H1 (cell line): ENCODE measurements around the gene IPO9. TPM values are rescaled to one million over a fixed set of nuclear protein-coding genes. Genes with fewer than 3 reads are reported as not detected.

Experiments used
- CTCF ChIA-PET: fragments of 300-600 bp; sonication (Branson Sonifier 250); formaldehyde crosslinking; loops from one replicate; lab custom pipeline; 2021; ENCODE audit not compliant: partially characterized antibody; lab: Charles Lee
- POLR2A ChIA-PET: fragments of 300-600 bp; sonication (Branson Sonifier 250); formaldehyde crosslinking; loops from one replicate; lab custom pipeline; 2021; ENCODE audit warnings: inconsistent platforms; ENCODE audit not compliant: partially characterized antibody; lab: Charles Lee
- DNase-seq, 2 experiments: peaks; one replicate each; pipeline versions ENCODE4 v3.0.0 to v3.0.0-alpha.2; 2010 to 2022; ENCODE audit warnings: low spot score in 2 of 2, low read depth in 1 of 2, mixed read lengths in 1 of 2
- FAIRE-seq: peaks from 2 replicates; lab custom pipeline; 2011; peaks lifted over from hg19 to GRCh38; lab: Jason Lieb, UNC
- H2AFZ ChIP-seq: 2 replicates; pipeline ENCODE4 v1.8.1; 2012; ENCODE audit warnings: low read length, inconsistent platforms
- H2AK5ac ChIP-seq: 2 replicates; pipeline ENCODE4 v1.6.1; 2013; ENCODE audit warnings: low read depth, low read length
- H2BK120ac ChIP-seq: replicated peaks from 2 replicates; pipeline ENCODE3; 2013; ENCODE audit warnings: low read depth, low read length, inconsistent platforms
- H2BK12ac ChIP-seq: 2 replicates; pipeline ENCODE4 v1.6.1; 2013; ENCODE audit warnings: low read depth, low read length
- H2BK15ac ChIP-seq: 2 replicates; pipeline ENCODE4 v1.6.1; 2013; ENCODE audit warnings: low read length
- H2BK20ac ChIP-seq: 2 replicates; pipeline ENCODE4 v1.6.1; 2013; ENCODE audit warnings: low read length
- H2BK5ac ChIP-seq: 2 replicates; pipeline ENCODE4 v1.6.1; 2013; ENCODE audit warnings: low read depth, low read length
- H3K14ac ChIP-seq: 2 replicates; pipeline ENCODE4 v1.6.1; 2013; ENCODE audit warnings: inconsistent platforms; ENCODE audit not compliant: insufficient read length
- H3K18ac ChIP-seq: 2 replicates; pipeline ENCODE4 v1.6.1; 2013; ENCODE audit warnings: low read length; ENCODE audit errors: extremely low read depth
- H3K23ac ChIP-seq: 2 replicates; pipeline ENCODE4 v1.6.1; 2013; ENCODE audit warnings: inconsistent platforms; ENCODE audit not compliant: insufficient read length
- H3K23me2 ChIP-seq: 2 replicates; pipeline ENCODE4 v1.6.1; 2013; ENCODE audit warnings: low read depth, low read length
- H3K27ac ChIP-seq: 2 replicates; pipeline ENCODE4 v1.6.1; 2011; ENCODE audit warnings: low read depth, low read length, inconsistent platforms
- H3K27me3 ChIP-seq, 4 experiments: replicated peaks in 1 of 4; 1 replicate in 1 of 4; 2 replicates in 3 of 4; pipeline versions ENCODE4 v1.6.1 to v1.8.1; 2011 to 2013; ENCODE audit warnings: low read length in 3 of 4, mild to moderate bottlenecking in 3 of 4, inconsistent platforms in 2 of 4, mixed read lengths in 2 of 4, moderate library complexity in 1 of 4; ENCODE audit not compliant: control insufficient read depth in 3 of 4, insufficient read depth in 3 of 4; ENCODE audit errors: extremely low read depth in 1 of 4
- H3K36me3 ChIP-seq, 4 experiments: 2 replicates each; pipeline versions ENCODE4 v1.6.1 to v1.8.1; 2011 to 2013; ENCODE audit warnings: mild to moderate bottlenecking in 4 of 4, low read length in 3 of 4, moderate library complexity in 2 of 4, control low read depth in 1 of 4, inconsistent platforms in 1 of 4; ENCODE audit not compliant: insufficient read depth in 4 of 4, control insufficient read depth in 2 of 4
- H3K4ac ChIP-seq: replicated peaks from 2 replicates; pipeline ENCODE3; 2013; ENCODE audit warnings: low read length, low read depth, mixed read lengths, inconsistent platforms; ENCODE audit not compliant: insufficient read length
- H3K4me1 ChIP-seq, 4 experiments: replicated peaks in 1 of 4; 1 replicate in 1 of 4; 2 replicates in 3 of 4; pipeline versions ENCODE4 v1.6.1 to v1.8.1; 2011 to 2013; ENCODE audit warnings: low read length in 3 of 4, inconsistent platforms in 2 of 4, mixed read lengths in 1 of 4; ENCODE audit not compliant: insufficient read depth in 4 of 4, control insufficient read depth in 3 of 4
- H3K4me2 ChIP-seq, 2 experiments: 2 replicates each; pipeline versions ENCODE4 v1.6.1 to v1.8.1; 2011 to 2013; ENCODE audit warnings: low read depth in 2 of 2, low read length in 2 of 2, control low read depth in 1 of 2, inconsistent platforms in 1 of 2, mild to moderate bottlenecking in 1 of 2; ENCODE audit not compliant: insufficient read depth in 1 of 2
- H3K4me3 ChIP-seq, 4 experiments: fragments of 200-600, 300-600 bp in 1 of 4; sonication (generic), shearing (Covaris generic), sonication (Bioruptor Twin) in 1 of 4; 2 replicates each; pipeline versions ENCODE4 v1.5.1 to v1.8.1; 2011 to 2016; ENCODE audit warnings: low read length in 4 of 4, low read depth in 3 of 4, control low read depth in 2 of 4, inconsistent platforms in 2 of 4, mild to moderate bottlenecking in 2 of 4, mixed read lengths in 1 of 4, moderate library complexity in 1 of 4; ENCODE audit not compliant: insufficient read depth in 2 of 4; ENCODE audit errors: extremely low read depth in 1 of 4
- H3K56ac ChIP-seq: replicated peaks from 2 replicates; pipeline ENCODE3; 2013; ENCODE audit warnings: low read depth, mild to moderate bottlenecking, mixed read lengths, low read length, inconsistent platforms; ENCODE audit not compliant: insufficient read length
- H3K79me1 ChIP-seq: 2 replicates; pipeline ENCODE4 v1.6.1; 2013; ENCODE audit warnings: low read depth, low read length, control low read depth
- H3K79me2 ChIP-seq, 2 experiments: 2 replicates each; pipeline versions ENCODE4 v1.6.1 to v1.8.1; 2012 to 2013; ENCODE audit warnings: low read length in 2 of 2, mild to moderate bottlenecking in 2 of 2, inconsistent platforms in 1 of 2; ENCODE audit not compliant: insufficient read depth in 2 of 2, control insufficient read depth in 1 of 2
- H3K9ac ChIP-seq, 4 experiments: replicated peaks in 1 of 4; 1 replicate in 1 of 4; 2 replicates in 3 of 4; pipeline versions ENCODE4 v1.6.1 to v1.8.1; 2011 to 2013; ENCODE audit warnings: low read depth in 3 of 4, low read length in 3 of 4, control low read depth in 2 of 4, mild to moderate bottlenecking in 2 of 4, moderate library complexity in 2 of 4, inconsistent platforms in 1 of 4; ENCODE audit errors: extremely low read depth in 1 of 4
- H3K9me3 ChIP-seq, 2 experiments: 2 replicates each; pipeline versions ENCODE4 v1.6.1 to v1.8.1; 2012 to 2013; ENCODE audit warnings: mild to moderate bottlenecking in 2 of 2, moderate library complexity in 2 of 2, control low read depth in 1 of 2, inconsistent platforms in 1 of 2, low read depth in 1 of 2, low read length in 1 of 2, mixed read lengths in 1 of 2; ENCODE audit not compliant: insufficient read depth in 2 of 2
- H4K20me1 ChIP-seq, 2 experiments: replicated peaks in 1 of 2; 2 replicates each; pipeline versions ENCODE3 to v1.8.1; 2011 to 2013; ENCODE audit warnings: inconsistent platforms in 2 of 2, low read length in 2 of 2, mild to moderate bottlenecking in 1 of 2; ENCODE audit not compliant: insufficient read depth in 2 of 2, control insufficient read depth in 1 of 2
- H4K5ac ChIP-seq: 2 replicates; pipeline ENCODE4 v1.6.1; 2013; ENCODE audit warnings: low read length, low read depth, mixed read lengths, inconsistent platforms; ENCODE audit not compliant: insufficient read length
- H4K8ac ChIP-seq: 2 replicates; pipeline ENCODE4 v1.8.0; 2013; ENCODE audit warnings: mild to moderate bottlenecking, moderate library complexity, low read length, inconsistent platforms; ENCODE audit not compliant: insufficient read depth; ENCODE audit errors: extremely low read depth
- H4K91ac ChIP-seq: replicated peaks from 2 replicates; pipeline ENCODE3; 2013; ENCODE audit warnings: low read length, mixed read lengths, inconsistent platforms; ENCODE audit not compliant: insufficient read length
- ATF3 ChIP-seq: IDR thresholded peaks from 2 replicates; pipeline ENCODE4 v1.6.1; 2011; ENCODE audit warnings: low read depth, mild to moderate bottlenecking, low read length; ENCODE audit not compliant: insufficient read depth
- CREB1 ChIP-seq: IDR thresholded peaks from 2 replicates; pipeline ENCODE4 v1.6.1; 2012; ENCODE audit warnings: inconsistent platforms
- HDAC2 ChIP-seq, 2 experiments: fragments of 300-600 bp in 1 of 2; sonication (generic) in 1 of 2; IDR thresholded peaks; 2 replicates each; pipeline ENCODE4 v1.6.1; 2011 to 2012; ENCODE audit warnings: low read depth in 2 of 2, low read length in 2 of 2, mild to moderate bottlenecking in 2 of 2, moderate library complexity in 2 of 2, borderline replicate concordance in 1 of 2, inconsistent platforms in 1 of 2
- HDAC6 ChIP-seq: IDR thresholded peaks from one replicate; pipeline ENCODE4 v1.7.1; 2012; ENCODE audit warnings: low read depth, mild to moderate bottlenecking, inconsistent platforms, low read length, moderate library complexity
- KDM4A ChIP-seq: IDR thresholded peaks from one replicate; pipeline ENCODE4 v1.7.1; 2012; ENCODE audit warnings: low read depth, mild to moderate bottlenecking, moderate library complexity, low read length, inconsistent platforms; ENCODE audit not compliant: severe bottlenecking
- RFX5 ChIP-seq: IDR thresholded peaks from 2 replicates; pipeline ENCODE4 v1.6.1; 2011; ENCODE audit warnings: low read depth, low read length, improper control_type of control experiment, borderline replicate concordance
- SAP30 ChIP-seq: fragments of 300-600 bp; sonication (generic); IDR thresholded peaks from 2 replicates; pipeline ENCODE4 v1.7.1; 2012; ENCODE audit warnings: low read length, moderate library complexity, mild to moderate bottlenecking, inconsistent platforms; ENCODE audit not compliant: insufficient read depth, insufficient replicate concordance
- ZNF274 ChIP-seq: IDR thresholded peaks from 2 replicates; pipeline ENCODE4 v1.7.0; 2012; ENCODE audit warnings: low read length, borderline replicate concordance; ENCODE audit errors: extremely low read depth
- WGBS, 2 experiments: shearing (Covaris generic) in 1 of 2; methylation state at CpG; one replicate each; pipeline versions ENCODE4 v1.1.6 to v1.1.7; 2013 to 2015; ENCODE audit warnings: low lambda C conversion rate in 2 of 2, mixed read lengths in 2 of 2, inconsistent platforms in 1 of 2, low coverage in 1 of 2, missing lambda C conversion rate in 1 of 2; ENCODE audit not compliant: insufficient replicate concordance in 2 of 2, insufficient coverage in 1 of 2, insufficient read length in 1 of 2; ENCODE audit errors: extremely low coverage in 1 of 2, missing lambda C conversion rate in 1 of 2; 5-methylcytosine and 5-hydroxymethylcytosine counted together
- polyA plus RNA-seq, 7 experiments: library from polyadenylated mRNA; depleted of rRNA in 3 of 7; stranded (reverse) in 5 of 7; unstranded in 2 of 7; fragments of >200 nt in 5 of 7; fragments of 200-250 nt in 2 of 7; gene quantifications; 1 replicate in 5 of 7; 2 replicates in 1 of 7; 4 replicates in 1 of 7; pipeline versions ENCODE4 v1.2.1 to v1.2.3, GENCODE V29; 2011 to 2013; ENCODE audit warnings: missing spikeins in 2 of 7, mixed read lengths in 2 of 7
- total RNA-seq: library from RNA; stranded (reverse); fragmentation: NEBNext Ultra II Directional; extraction: Animal tissue kit (Norgen Biotek cat#: 25700); gene quantifications from 2 replicates; pipeline ENCODE4 v1.2.1, GENCODE V29; 2021
- TF ChIP-seq, protein P1 (sequence below): IDR thresholded peaks from 2 replicates; pipeline ENCODE4 v1.6.1; 2011; ENCODE audit warnings: low read length, improper control_type of control experiment

The IPO9 gene
- total and polyA plus RNA-seq, 2 of the 8 experiments (the other 6 are each of a cell fraction or from before 2014, with no cell fraction given), result 61.0 to 122 TPM

- no peaks in the 10 kb centered on the region for H3K4me1 ChIP-seq
- H2AK5ac ChIP-seq, result no peak overlapping the region
- H3K4ac ChIP-seq, result no peak overlapping the region
- ChIA-PET CTCF (interaction anchor here (0.5 to 19.1 kb wide), 74 partner anchors 9 to 676 kb away, joined by 3 to 823 read pairs (median 4); no protein-coding TSS in a partner anchor), POLR2A (interaction anchor here (1.0 kb wide), 2 partner anchors 84 to 233 kb away, joined by 3 read pairs; no protein-coding TSS in a partner anchor)
- H4K8ac ChIP-seq, result no peak overlapping the region
- H3K9me3 ChIP-seq, result no peaks in the 10 kb centered on the region
- H2BK12ac ChIP-seq, result no peak overlapping the region
- H3K27me3 ChIP-seq, result no peaks in the 10 kb centered on the region
- FAIRE-seq (peak; percentile 82), DNase-seq (peak; percentile 71 to 87)
- H3K18ac ChIP-seq, result no peak overlapping the region
- no peak overlapping the region for H3K4me2 ChIP-seq
- no peak overlapping the region for H2BK5ac ChIP-seq
- no peak overlapping the region for H3K4me3 ChIP-seq
- no peak overlapping the region for H3K23ac ChIP-seq
- no peak overlapping the region for H4K91ac ChIP-seq
- peaks cover 3% of the 10 kb centered on the region; the same call in 1 of the 2 replicates for H3K23me2 ChIP-seq
- no peaks in the 10 kb centered on the region for H3K79me2 ChIP-seq
- H2BK15ac ChIP-seq, result no peak overlapping the region
- H3K79me1 ChIP-seq, result no peaks in the 10 kb centered on the region
- no peak overlapping the region for H2AFZ ChIP-seq
- H4K5ac ChIP-seq, result no peak overlapping the region
- no peak overlapping the region for H2BK120ac ChIP-seq
- H2BK20ac ChIP-seq, result no peak overlapping the region
- H3K14ac ChIP-seq, result no peak overlapping the region
- H4K20me1 ChIP-seq, result no peaks in the 10 kb centered on the region
- peaks cover 19 to 62% (median 43%) of the 10 kb centered on the region in 4 experiments for H3K36me3 ChIP-seq
- WGBS, 2 experiments, result 75% methylated on average over 9 of the region's 9 CpGs; no CpG with 5 or more reads in 1 of the 2 experiments
- no peak overlapping the region for H3K9ac ChIP-seq
- H3K56ac ChIP-seq, result no peak overlapping the region
- H3K27ac ChIP-seq, result no peak overlapping the region
- no peak for TF ChIP-seq KDM4A
- no peak for TF ChIP-seq HDAC6
- no peak for TF ChIP-seq CREB1
- TF ChIP-seq SAP30, result no peak
- TF ChIP-seq RFX5, result no peak
- TF ChIP-seq ATF3, result no peak
- TF ChIP-seq HDAC2 (IDR thresholded peaks at IDR 0.05; ENCODE audit: borderline replicate concordance in 1 of 2, low read depth in 2 of 2, low read length in 2 of 2), result no peak
- TF ChIP-seq, protein P1, sequence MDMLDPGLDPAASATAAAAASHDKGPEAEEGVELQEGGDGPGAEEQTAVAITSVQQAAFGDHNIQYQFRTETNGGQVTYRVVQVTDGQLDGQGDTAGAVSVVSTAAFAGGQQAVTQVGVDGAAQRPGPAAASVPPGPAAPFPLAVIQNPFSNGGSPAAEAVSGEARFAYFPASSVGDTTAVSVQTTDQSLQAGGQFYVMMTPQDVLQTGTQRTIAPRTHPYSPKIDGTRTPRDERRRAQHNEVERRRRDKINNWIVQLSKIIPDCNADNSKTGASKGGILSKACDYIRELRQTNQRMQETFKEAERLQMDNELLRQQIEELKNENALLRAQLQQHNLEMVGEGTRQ, result no peak
- no peak for TF ChIP-seq ZNF274
Observed at GRCh38 chr1:201792534-201793305, 36.2 kb upstream of the IPO9 start.
